K562 (cell line): ENCODE measurements around the gene RASIP1. TPM values are rescaled to one million over a fixed set of nuclear protein-coding genes. Genes with fewer than 3 reads are reported as not detected.

ENCODE experiments used
- BRD4 ChIP-seq: fragments of 200-600 bp; sonication (generic); IDR thresholded peaks from 2 replicates; pipeline ENCODE4 v1.6.1; 2017; ENCODE audit warnings: inconsistent platforms
- CHD1 ChIP-seq: fragments of 200-600 bp; sonication (generic); IDR thresholded peaks from one replicate; pipeline ENCODE4 v1.6.1; 2012; ENCODE audit warnings: mild to moderate bottlenecking, moderate library complexity, low read length, inconsistent platforms
- CREM ChIP-seq: IDR thresholded peaks from 2 replicates; pipeline ENCODE4 v1.6.1; 2014; ENCODE audit warnings: antibody characterized with exemption, low read depth
- NFRKB ChIP-seq: fragments of 450-650 bp; IDR thresholded peaks from 2 replicates; pipeline ENCODE4 v1.6.1; 2016; ENCODE audit warnings: low read depth
- NFYB ChIP-seq: IDR thresholded peaks from 2 replicates; pipeline ENCODE4 v1.6.1; 2011; ENCODE audit warnings: mild to moderate bottlenecking, moderate library complexity; ENCODE audit not compliant: insufficient read length; ENCODE audit errors: extremely low read depth
- PHF20 ChIP-seq: fragments of 450-650 bp; IDR thresholded peaks from 2 replicates; pipeline ENCODE4 v1.6.1; 2018; ENCODE audit not compliant: partially characterized antibody
- RCOR1 ChIP-seq, 2 experiments: IDR thresholded peaks; 2 replicates each; pipeline ENCODE4 v1.6.1; 2012; ENCODE audit warnings: low read depth in 2 of 2, low read length in 2 of 2, borderline replicate concordance in 1 of 2, improper control_type of control experiment in 1 of 2
- SREBF2 ChIP-seq: sonication (generic); formaldehyde crosslinking; IDR thresholded peaks from 2 replicates; pipeline ENCODE4 v1.4.0; 2020; ENCODE audit warnings: mild to moderate bottlenecking, missing genetic modification reagents
- ZC3H4 ChIP-seq: sonication (generic); formaldehyde crosslinking; IDR thresholded peaks from 2 replicates; pipeline ENCODE4 v1.9.0; 2021; ENCODE audit warnings: missing genetic modification reagents, borderline replicate concordance
- ZNF766 ChIP-seq: fragments of 200-800 bp; sonication (Bioruptor generic); conservative IDR thresholded peaks from 2 replicates; pipeline ENCODE4 v1.6.1; 2016; ENCODE audit warnings: missing genetic modification characterization, missing compliant biosample characterization
- polyA plus RNA-seq, 8 experiments: library from polyadenylated mRNA; depleted of rRNA in 4 of 8; stranded (reverse) in 5 of 8; unstranded in 3 of 8; fragments of >200 nt; fragmentation: Nextera tagmentation in 2 of 8; fragmentation: Illumina TruSeq in 1 of 8; extraction: Ambion mirVana in 2 of 8; extraction: Trizol in 1 of 8; gene quantifications; 2 replicates each; pipeline versions ENCODE4 v1.2.1 to v1.2.3, GENCODE V29; 2011 to 2014; ENCODE audit warnings: inconsistent platforms in 1 of 8, missing spikeins in 1 of 8
- total RNA-seq, 7 experiments: library from RNA; depleted of rRNA in 6 of 7; stranded (reverse); fragments of >200 nt in 6 of 7; fragmentation: Illumina TruSeq in 2 of 7; extraction: Trizol in 2 of 7; gene quantifications; 2 replicates each; pipeline versions ENCODE4 v1.2.1 to v1.2.3, GENCODE V29; 2011 to 2021; ENCODE audit warnings: low replicate concordance in 1 of 7
- TF ChIP-seq, protein P1 (sequence below): fragments of 450-650 bp; IDR thresholded peaks from 2 replicates; pipeline ENCODE4 v1.6.1; 2014; ENCODE audit warnings: low read depth, mild to moderate bottlenecking, moderate library complexity, borderline replicate concordance
- TF ChIP-seq, protein P2 (sequence below): fragments of 250-450 bp; sonication (Bioruptor Pico); IDR thresholded peaks from 2 replicates; pipeline ENCODE4 v1.4.0; 2020; ENCODE audit warnings: mild to moderate bottlenecking
- TF ChIP-seq, protein P3 (sequence below): sonication (generic); formaldehyde crosslinking; IDR thresholded peaks from 2 replicates; pipeline ENCODE4 v1.9.0; 2022; ENCODE audit warnings: mild to moderate bottlenecking, missing genetic modification reagents
- TF ChIP-seq, protein P4 (sequence below): fragments of 250-450 bp; sonication (Bioruptor Pico); IDR thresholded peaks from 2 replicates; pipeline ENCODE4 v1.8.0; 2022; ENCODE audit warnings: moderate library complexity, mild to moderate bottlenecking, inconsistent platforms
- TF ChIP-seq, protein P5 (sequence below): sonication (generic); formaldehyde crosslinking; IDR thresholded peaks from 2 replicates; pipeline ENCODE4 v1.8.0; 2022; ENCODE audit warnings: mild to moderate bottlenecking, missing genetic modification reagents
- TF ChIP-seq, protein P6 (sequence below): fragments of 250-450 bp; sonication (Bioruptor Pico); IDR thresholded peaks from 2 replicates; pipeline ENCODE4 v1.4.0; 2020; ENCODE audit warnings: mild to moderate bottlenecking, moderate library complexity
- TF ChIP-seq, protein P7 (sequence below): fragments of 250-450 bp; sonication (Bioruptor Pico); IDR thresholded peaks from 2 replicates; pipeline ENCODE4 v1.5.0; 2021; ENCODE audit warnings: mild to moderate bottlenecking, moderate library complexity

Gene RASIP1
- total and polyA plus RNA-seq, 9 of the 15 experiments (the other 6 are each of a cell fraction or from before 2014, with no cell fraction given) = 0.20 to 4.7 (median 1.5) TPM

DNA sequence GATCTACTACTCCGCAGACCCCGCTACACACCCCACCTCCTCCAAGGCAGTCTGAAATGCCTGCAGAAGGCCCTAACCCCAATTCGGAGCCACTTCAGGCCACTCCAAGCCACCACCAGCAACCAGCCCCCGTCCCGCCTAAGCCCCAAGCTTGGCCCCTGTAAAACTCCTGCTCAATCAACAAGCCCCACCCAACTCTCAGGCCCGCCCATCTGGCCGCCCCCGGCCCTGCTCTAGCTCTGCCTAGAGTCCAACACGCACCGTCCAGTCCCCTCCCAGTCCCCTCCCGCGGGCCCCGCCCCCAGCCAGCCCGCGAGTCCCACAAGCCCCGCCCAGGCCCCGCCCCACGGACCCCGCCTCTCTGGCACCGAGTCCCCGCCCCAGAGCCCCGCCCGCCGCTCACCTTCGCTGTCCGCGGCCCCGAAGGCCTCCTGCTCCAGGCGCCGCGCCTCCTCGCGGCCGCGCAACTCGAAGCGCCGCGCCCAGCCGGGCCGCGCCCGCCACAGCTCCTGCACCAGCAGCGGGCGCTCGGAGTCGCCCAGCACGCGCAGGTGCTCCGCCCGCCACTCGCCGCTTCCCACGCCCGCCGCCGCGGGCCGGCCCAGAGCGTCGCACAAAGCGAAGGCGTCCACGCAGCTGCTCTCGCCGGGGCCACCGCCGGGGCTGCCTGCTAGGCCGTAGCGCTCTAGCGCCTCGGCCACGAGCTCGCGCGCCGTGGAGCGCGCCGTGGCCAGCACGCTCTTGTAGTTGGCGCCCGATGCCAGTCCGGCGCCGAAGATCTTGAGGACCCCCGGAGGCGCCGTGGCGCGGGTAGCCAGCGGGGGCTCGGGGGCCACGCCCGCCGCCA, 1.6 kb downstream of the RASIP1 start (continued):
- TF ChIP-seq, protein P1, sequence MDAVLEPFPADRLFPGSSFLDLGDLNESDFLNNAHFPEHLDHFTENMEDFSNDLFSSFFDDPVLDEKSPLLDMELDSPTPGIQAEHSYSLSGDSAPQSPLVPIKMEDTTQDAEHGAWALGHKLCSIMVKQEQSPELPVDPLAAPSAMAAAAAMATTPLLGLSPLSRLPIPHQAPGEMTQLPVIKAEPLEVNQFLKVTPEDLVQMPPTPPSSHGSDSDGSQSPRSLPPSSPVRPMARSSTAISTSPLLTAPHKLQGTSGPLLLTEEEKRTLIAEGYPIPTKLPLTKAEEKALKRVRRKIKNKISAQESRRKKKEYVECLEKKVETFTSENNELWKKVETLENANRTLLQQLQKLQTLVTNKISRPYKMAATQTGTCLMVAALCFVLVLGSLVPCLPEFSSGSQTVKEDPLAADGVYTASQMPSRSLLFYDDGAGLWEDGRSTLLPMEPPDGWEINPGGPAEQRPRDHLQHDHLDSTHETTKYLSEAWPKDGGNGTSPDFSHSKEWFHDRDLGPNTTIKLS = peak; percentile 84; the same call in 1 of the 2 replicates
- TF ChIP-seq, protein P2, sequence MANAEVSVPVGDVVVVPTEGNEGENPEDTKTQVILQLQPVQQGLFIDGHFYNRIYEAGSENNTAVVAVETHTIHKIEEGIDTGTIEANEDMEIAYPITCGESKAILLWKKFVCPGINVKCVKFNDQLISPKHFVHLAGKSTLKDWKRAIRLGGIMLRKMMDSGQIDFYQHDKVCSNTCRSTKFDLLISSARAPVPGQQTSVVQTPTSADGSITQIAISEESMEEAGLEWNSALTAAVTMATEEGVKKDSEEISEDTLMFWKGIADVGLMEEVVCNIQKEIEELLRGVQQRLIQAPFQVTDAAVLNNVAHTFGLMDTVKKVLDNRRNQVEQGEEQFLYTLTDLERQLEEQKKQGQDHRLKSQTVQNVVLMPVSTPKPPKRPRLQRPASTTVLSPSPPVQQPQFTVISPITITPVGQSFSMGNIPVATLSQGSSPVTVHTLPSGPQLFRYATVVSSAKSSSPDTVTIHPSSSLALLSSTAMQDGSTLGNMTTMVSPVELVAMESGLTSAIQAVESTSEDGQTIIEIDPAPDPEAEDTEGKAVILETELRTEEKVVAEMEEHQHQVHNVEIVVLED (CRISPR knock-in tag) = peak; percentile 72
- TF ChIP-seq, protein P3, sequence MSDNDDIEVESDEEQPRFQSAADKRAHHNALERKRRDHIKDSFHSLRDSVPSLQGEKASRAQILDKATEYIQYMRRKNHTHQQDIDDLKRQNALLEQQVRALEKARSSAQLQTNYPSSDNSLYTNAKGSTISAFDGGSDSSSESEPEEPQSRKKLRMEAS (CRISPR knock-in tag) = peak; percentile 79
- TF ChIP-seq PHF20 = no peak
- TF ChIP-seq NFYB = no peak
- TF ChIP-seq RCOR1 (IDR thresholded peaks at IDR 0.05; ENCODE audit: borderline replicate concordance in 1 of 2, low read depth in 2 of 2, low read length in 2 of 2) = peak in 1 of 2 experiments; percentile 66; a peak in 2 of 4 replicates
- 0 out of 2 replicates have a peak, but pooled peaks have one; percentile 11 for TF ChIP-seq CREM
- no peak for TF ChIP-seq ZC3H4 (CRISPR knock-in tag)
- TF ChIP-seq BRD4 = no peak
- TF ChIP-seq CHD1 = peak; percentile 50
- TF ChIP-seq, protein P4, sequence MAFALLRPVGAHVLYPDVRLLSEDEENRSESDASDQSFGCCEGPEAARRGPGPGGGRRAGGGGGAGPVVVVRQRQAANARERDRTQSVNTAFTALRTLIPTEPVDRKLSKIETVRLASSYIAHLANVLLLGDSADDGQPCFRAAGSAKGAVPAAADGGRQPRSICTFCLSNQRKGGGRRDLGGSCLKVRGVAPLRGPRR (CRISPR knock-in tag) = no peak
- TF ChIP-seq, protein P5, sequence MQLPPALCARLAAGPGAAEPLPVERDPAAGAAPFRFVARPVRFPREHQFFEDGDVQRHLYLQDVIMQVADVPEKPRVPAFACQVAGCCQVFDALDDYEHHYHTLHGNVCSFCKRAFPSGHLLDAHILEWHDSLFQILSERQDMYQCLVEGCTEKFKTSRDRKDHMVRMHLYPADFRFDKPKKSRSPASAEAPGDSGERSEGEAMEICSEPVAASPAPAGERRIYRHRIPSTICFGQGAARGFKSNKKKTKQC (CRISPR knock-in tag) = peak; percentile 51; the same call in 1 of the 2 replicates
- 0 out of 2 replicates have a peak, but pooled peaks have one; percentile 74 for TF ChIP-seq ZNF766 (CRISPR knock-in tag)
- TF ChIP-seq, protein P6, sequence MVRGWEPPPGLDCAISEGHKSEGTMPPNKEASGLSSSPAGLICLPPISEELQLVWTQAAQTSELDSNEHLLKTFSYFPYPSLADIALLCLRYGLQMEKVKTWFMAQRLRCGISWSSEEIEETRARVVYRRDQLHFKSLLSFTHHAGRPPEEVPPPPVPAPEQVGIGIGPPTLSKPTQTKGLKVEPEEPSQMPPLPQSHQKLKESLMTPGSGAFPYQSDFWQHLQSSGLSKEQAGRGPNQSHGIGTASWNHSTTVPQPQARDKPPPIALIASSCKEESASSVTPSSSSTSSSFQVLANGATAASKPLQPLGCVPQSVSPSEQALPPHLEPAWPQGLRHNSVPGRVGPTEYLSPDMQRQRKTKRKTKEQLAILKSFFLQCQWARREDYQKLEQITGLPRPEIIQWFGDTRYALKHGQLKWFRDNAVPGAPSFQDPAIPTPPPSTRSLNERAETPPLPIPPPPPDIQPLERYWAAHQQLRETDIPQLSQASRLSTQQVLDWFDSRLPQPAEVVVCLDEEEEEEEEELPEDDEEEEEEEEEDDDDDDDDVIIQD (CRISPR knock-in tag) = no peak
- TF ChIP-seq, protein P7, sequence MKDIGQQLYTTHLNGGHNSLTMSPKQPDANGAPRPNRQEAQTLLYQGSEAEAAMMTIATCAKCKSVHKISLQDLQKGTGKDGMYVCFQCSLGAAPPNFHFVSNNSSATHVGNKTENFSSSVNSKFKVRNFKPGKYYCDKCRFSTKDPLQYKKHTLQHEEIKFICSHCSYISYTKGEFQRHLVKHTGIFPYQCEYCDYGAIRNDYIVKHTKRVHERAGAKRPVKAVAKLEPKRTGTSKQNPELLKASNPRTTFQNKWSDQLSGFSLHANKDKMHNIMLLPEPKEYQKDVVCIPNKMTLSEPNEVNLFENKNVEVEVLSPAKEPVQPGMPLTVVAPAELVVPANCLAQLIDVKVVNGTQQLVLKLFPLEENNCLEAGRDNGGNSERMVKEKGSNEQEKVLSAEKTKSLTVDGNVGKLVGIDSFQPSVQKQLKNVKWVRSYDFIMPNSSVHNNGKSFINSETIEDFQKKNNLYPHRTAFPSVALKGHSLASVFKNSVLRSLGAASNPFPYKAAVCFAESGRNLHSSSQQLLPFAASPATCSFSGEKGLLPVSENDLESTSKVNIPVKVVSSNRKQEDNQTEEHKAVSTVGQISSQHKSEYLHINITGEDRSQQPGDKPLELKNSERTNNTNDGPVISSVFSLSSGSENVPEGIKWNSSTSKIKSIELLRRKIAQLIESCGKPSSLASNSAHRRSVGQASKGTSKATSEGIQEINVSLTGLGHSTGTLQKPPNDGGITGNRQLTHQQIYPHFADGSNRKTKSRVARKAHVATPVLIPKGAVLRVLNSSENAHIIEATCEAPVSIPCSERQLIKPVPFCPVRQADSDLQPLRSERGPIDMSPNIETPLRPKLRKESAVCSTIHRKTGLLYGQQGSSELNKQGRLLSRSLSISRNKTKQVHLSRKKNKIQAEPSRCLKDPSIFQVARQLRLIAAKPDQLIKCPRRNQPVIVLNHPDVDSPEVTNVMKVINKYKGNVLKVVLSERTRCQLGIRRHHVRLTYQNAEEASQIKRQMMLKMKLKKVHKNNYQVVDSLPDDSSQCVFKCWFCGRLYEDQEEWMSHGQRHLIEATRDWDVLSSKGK (CRISPR knock-in tag) = no peak
- TF ChIP-seq SREBF2 = no peak
- no peak for TF ChIP-seq NFRKB
